ENCODE measurements around the gene STRADA.

- TF ChIP-seq, protein P1, sequence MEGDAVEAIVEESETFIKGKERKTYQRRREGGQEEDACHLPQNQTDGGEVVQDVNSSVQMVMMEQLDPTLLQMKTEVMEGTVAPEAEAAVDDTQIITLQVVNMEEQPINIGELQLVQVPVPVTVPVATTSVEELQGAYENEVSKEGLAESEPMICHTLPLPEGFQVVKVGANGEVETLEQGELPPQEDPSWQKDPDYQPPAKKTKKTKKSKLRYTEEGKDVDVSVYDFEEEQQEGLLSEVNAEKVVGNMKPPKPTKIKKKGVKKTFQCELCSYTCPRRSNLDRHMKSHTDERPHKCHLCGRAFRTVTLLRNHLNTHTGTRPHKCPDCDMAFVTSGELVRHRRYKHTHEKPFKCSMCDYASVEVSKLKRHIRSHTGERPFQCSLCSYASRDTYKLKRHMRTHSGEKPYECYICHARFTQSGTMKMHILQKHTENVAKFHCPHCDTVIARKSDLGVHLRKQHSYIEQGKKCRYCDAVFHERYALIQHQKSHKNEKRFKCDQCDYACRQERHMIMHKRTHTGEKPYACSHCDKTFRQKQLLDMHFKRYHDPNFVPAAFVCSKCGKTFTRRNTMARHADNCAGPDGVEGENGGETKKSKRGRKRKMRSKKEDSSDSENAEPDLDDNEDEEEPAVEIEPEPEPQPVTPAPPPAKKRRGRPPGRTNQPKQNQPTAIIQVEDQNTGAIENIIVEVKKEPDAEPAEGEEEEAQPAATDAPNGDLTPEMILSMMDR (IDR thresholded peaks at IDR 0.05; ENCODE audit: control extremely low read depth in 1 of 3, insufficient read depth in 1 of 3, low read depth in 1 of 3, low read length in 3 of 3) = no peak
- TF ChIP-seq RAD21 (IDR thresholded peaks at IDR 0.05 in 1 of 2, conservative IDR thresholded peaks at IDR 0.05 in 1 of 2; ENCODE audit: low read depth in 2 of 2, low read length in 2 of 2) (no peak), CEBPB (IDR thresholded peaks at IDR 0.05; ENCODE audit: low read depth, low read length) (no peak)
Observed at GRCh38 chr17:63704259-63704576, 37.4 kb downstream of the STRADA start.

Measured in H1 (cell line).